ENCODE results near the gene SYNJ1.
"Not testable (repeated sequence)": the region's sequence is repeated elsewhere in the genome, so short reads cannot be mapped to it uniquely, and the experiment has no call there.

SYNJ1 gene

DNA sequence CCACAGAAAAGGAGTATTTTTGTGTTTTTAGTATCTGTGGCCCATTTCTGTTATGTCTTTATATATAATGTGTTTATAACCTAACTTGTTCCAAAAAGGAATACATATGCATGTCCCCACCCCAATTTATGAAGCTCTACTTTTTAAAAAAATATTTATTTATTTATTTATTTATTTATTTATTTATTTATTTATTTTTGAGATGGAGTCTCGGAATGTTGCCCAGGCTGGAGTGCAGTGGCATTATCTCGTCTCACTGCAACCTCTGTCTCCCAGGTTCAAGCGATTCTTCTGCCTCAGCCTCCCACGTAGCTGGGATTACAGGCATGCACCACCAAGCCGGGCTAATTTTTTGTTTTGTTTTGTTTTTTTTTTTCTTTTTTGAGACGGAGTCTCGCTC lies 32.3 kb downstream of the SYNJ1 start:
- DNase-seq, result not testable (repeated sequence)

DNA sequence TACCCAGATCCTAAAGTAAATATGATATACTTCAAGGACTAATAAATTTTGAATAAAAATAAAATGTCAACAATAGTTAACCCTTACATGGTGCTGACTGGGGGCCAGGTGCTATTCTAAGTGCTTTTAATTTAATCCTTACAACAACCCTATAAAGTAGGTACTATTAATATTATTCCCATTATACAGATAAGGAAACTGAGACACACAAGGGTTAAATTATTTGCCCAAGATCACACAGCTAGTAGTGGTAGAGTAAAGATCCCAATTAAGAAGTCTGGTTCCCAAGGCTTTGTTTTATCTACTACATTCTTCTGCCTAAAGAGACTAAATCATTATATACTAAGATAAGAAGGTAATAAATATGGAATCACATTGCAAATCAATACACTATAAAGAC lies 34.2 kb downstream of the SYNJ1 start:
- DNase-seq, result no peak

- DNase-seq, result no peak
These were observed 37.7 kb downstream of the SYNJ1 start for GRCh38 chr21:32690085-32690484.

- no peak for DNase-seq
These were observed 40.0 kb downstream of the SYNJ1 start for GRCh38 chr21:32687643-32688345.

DNA sequence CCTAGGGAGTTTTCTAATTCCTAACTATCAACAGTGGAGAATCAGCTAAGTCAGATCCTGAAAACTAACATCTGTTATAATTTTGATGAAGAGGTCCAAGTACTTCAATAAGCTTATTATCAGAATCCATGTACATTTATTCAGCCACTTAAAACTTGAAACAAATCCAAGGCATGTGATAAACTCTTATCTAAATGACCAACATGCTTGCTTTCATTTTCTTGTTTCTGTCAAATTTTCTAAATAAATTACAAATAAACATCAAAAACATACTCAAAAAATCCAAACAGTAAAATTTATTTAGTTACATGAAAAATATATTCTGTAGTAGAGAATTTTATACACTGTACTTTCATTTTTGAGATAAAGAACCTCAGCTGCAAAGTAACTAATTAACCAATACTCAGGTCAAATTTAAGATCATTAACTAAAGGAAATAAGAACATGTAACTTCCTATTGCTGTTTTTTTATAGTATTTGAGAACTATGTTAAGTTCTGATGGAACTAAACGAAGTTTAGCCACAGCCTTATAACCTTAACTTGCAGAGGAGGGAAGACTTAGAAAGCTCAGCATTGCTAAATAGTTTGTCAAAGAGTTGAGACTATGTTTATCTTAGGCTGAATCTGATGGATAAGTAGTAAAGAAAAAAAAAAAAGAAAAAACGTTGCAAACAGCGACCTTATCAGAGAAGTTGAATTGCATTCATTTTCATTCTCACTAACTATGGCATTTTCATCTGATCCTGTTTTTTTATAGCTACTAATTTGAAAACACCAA lies 44.9 kb downstream of the SYNJ1 start:
- no peak for DNase-seq

DNA sequence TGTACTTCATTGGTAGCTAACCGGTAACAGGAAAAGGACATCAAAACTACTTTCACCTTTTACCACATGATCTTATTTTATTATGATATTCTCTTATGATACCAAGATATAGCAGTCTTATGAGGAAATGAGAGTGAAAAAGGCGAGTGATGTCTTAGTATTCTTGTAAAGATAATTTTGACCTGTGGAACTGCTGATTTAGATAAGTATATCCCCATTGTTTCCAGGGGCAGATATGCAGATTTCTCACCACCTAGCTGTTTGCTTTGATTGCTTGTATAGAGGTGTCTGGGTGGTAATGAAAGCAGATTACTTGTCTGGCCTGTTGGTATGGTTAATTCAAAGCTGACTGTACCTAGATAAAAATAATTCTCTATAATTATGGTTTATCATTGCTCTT lies 53.1 kb downstream of the SYNJ1 start:
- no peak for DNase-seq

GRCh38 chr21:32674038-32674437 lies 53.8 kb downstream of the SYNJ1 start:
- no peak for DNase-seq

- no peak for DNase-seq
These were observed 61.6 kb downstream of the SYNJ1 start for GRCh38 chr21:32666258-32666657.

DNA sequence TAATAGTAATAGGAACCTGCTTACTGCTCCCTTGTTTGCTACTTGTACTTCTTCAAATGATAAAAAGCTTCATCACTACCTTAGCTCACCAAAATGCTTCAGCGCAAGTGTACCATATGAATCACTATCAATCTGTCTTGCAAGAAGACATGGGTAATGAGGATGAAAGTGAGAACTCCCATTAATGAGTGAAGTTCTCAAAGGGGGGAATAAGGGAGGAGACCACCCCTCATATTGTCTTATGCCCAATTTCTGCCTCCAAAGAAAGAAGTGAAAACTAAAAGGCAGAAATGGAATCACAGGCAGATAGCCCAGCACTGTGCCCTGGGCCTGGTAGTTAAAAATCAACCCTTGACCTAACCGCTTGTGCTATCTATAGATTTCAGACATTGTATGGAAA lies 63.7 kb downstream of the SYNJ1 start:
- not testable (repeated sequence) for DNase-seq

DNA sequence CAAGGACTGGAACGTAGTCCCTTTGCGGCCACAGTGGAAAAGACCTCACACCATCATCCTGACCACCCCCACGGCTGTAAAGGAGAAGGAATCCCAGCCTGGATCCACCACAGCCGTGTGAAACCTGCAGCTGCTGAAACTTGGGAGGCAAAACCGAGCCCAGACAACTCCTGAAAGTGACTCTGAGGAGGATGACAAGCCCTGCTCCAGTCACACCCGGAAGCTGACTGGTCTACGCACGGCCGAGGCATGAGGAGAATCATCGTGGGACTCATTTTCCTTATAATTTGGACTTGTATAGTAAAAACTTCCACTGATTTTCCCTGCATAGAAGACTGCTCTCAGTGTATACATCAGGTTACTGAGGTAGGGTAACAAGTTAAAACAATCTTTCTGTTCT lies 65.8 kb downstream of the SYNJ1 start:
- not testable (repeated sequence) for DNase-seq

DNA sequence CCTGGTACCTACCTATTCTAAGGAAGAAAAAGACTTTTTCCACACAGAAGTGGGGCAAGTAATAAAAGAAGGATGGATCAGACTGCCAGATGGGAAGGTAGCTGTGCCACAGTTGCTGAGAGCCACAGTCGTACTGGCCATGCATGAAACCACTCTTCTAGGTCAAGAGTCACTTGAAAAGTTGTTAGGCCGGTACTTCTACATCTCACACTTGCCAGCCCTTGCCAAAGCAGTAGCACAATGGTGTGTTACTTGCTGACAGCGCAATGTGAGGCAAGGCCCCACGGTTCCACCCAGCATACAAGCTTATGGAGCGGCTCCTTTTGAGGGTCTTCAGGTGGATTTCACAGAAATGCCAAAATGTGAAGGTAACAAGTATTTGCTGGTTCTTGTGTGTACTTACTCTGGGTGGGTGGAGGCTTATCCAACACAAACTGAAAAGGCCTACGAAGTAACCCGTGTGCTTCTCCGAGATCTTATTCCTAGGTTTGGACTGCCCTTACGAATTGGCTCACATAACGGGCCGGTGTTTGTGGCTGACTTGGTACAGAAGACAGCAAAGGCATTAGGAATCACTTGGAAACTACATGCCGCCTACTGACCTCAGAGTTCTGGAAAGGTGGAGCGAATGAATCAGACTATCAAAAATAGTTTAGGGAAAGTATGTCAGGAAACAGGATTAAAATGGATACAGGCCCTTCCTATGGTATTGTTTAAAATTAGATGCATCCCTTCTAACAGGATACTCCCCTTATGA lies 66.6 kb downstream of the SYNJ1 start:
- DNase-seq, result not testable (repeated sequence)

GRCh38 chr21:32658524-32658923 lies 69.3 kb downstream of the SYNJ1 start:
- no peak for DNase-seq

- no peak for DNase-seq
These were observed 74.4 kb downstream of the SYNJ1 start for GRCh38 chr21:32653326-32653901.

- DNase-seq, result no peak
These were observed 79.6 kb downstream of the SYNJ1 start for GRCh38 chr21:32648165-32648564.

GRCh38 chr21:32645261-32646182 lies 82.3 kb downstream of the SYNJ1 start:
- DNase-seq, result no peak

DNA sequence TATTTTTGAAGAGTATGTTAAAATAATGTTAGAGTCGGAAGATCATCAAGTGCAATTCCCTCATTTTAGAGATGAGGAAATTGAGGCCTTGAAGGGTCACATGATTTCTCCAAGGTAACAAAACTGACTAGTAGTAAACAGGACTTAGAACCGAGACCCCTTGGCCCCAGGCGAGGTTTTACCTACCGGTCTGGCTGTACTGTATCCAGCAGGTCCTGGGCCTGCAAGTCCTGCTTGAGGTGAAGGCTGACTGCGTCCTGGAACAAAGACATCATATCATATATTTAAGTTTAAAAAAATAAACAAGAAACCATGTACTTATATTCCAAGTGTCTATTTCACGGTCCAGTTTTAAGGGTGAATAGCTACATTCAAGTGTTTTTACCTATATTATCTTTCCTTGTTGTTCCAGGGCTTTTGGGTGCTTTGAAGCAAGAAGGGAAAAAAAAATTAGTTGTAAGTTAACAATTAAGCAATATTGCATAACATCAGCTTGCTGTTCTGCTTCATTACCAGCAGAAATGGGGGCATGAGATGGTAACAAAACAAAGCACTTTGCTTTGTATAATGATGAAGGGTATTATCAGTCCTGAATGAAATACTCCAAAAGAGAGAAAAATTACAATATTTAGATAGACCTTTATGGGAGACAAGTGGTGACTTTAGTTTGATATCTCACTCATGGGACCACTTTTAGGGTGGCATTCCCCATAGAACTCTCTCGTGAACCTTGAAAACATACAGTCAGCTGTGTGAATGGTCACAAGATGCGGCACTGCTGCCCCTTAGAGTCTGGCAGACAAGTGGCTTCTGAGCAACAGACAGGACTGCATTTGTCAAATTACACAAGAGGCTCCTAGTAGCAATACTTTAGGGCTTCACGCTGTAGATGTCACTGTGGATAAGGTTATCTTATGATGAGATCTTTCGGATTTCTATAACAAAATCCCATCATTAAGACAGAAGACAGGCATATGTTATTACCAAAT lies 85.8 kb downstream of the SYNJ1 start:
- DNase-seq, result peak; percentile 39

- DNase-seq, result no peak
These were observed 101.1 kb downstream of the SYNJ1 start for GRCh38 chr21:32626621-32627196.

DNA sequence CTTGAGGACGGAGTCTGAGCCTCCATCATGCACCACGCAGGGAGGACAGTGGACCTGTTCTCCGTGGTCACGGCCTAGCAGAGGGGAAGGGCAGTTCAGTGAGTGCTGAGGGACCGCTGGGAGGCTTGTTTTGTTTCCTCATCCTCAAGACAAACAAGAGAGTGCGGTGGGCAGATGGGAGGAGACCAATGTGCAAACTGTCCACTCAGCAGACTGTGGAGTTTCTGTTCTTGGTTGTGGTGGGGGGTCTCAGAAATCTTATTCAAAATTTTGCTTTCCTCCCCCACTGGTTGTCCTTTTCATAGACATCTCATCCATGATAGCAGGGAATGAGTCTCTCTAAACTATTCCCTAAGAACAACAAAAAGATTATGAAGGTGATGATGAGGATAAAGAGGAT lies 109.6 kb downstream of the SYNJ1 start:
- DNase-seq, result not testable (repeated sequence)

- no peak for DNase-seq
These were observed 114.3 kb downstream of the SYNJ1 start for GRCh38 chr21:32613436-32614043.

DNA sequence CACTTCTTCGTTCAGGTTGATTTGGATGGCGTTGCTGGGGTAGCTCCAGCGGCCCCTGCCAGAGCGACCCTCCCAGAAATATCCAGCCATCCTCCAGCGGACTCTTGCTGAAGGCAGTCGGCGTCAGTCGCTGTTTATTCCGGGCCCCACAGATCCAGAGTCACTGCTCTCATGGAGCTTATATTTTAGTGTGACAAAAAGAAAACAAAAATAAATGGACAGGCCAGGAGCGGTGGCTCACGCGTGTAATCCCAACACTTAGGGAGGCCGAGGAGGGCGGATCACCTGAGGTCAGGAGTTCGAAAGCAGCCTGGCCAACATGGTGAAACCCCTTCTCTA lies 114.8 kb downstream of the SYNJ1 start:
- DNase-seq, result no peak

All from right kidney (tissue), 1 donor.